B cell (primary cell): ENCODE measurements around the gene CDKAL1. TPM values are rescaled to one million over a fixed set of nuclear protein-coding genes. Genes with fewer than 3 reads are reported as not detected.

ENCODE experiments used
- ATAC-seq: fragments of 200-7000 bp; cut with Tn5 transposase; one replicate; pipeline ENCODE4 v1.10.0; 2021; ENCODE audit warnings: low read depth, mild to moderate bottlenecking, moderate number of reproducible peaks, moderate library complexity
- CTCF ChIA-PET: fragments of 350-600 bp; sonication (Branson Sonifier 250); formaldehyde crosslinking; loops from one replicate; lab custom pipeline; 2021; ENCODE audit warnings: antibody characterized with exemption, inconsistent platforms; lab: Charles Lee
- POLR2A ChIA-PET: fragments of 350-600 bp; sonication (Branson Sonifier 250); formaldehyde crosslinking; loops from one replicate; lab custom pipeline; 2021; ENCODE audit warnings: antibody characterized with exemption; lab: Charles Lee
- DNase-seq: peaks from one replicate; pipeline ENCODE4 v3.0.0; 2013
- H2AFZ ChIP-seq: 2 replicates; pipeline ENCODE4 v1.6.1; 2012; ENCODE audit warnings: mild to moderate bottlenecking, low read depth, low read length; ENCODE audit not compliant: insufficient read depth, poor library complexity, severe bottlenecking
- H3K27ac ChIP-seq, 2 donors: 1 replicate in 1 of 2; 2 replicates in 1 of 2; pipeline ENCODE4 v1.5.1; 2012 to 2013; ENCODE audit warnings: low read length in 2 of 2, mild to moderate bottlenecking in 2 of 2, moderate library complexity in 1 of 2
- H3K27me3 ChIP-seq, 4 experiments: fragments of 200-600 bp in 1 of 4; sonication (generic) in 1 of 4; replicated peaks in 1 of 4; 1 replicate in 2 of 4; 2 replicates in 2 of 4; pipeline versions ENCODE4 v1.6.1 to v1.7.0; 2013 to 2016; ENCODE audit warnings: low read length in 3 of 4, mild to moderate bottlenecking in 2 of 4, mixed read lengths in 1 of 4, moderate library complexity in 1 of 4; ENCODE audit not compliant: insufficient read depth in 4 of 4, control insufficient read depth in 3 of 4; ENCODE audit errors: control extremely low read depth in 1 of 4
- H3K36me3 ChIP-seq, 2 experiments: replicated peaks in 1 of 2; 1 replicate in 1 of 2; 2 replicates in 1 of 2; pipeline versions ENCODE4 v1.6.1 to v1.7.1; 2013; ENCODE audit warnings: low read length in 1 of 2; ENCODE audit not compliant: insufficient read depth in 2 of 2, control insufficient read depth in 1 of 2; ENCODE audit errors: control extremely low read depth in 1 of 2, extremely low read depth in 1 of 2
- H3K4me1 ChIP-seq, 2 donors: fragments of 200-600 bp in 1 of 2; sonication (generic) in 1 of 2; 1 replicate in 1 of 2; 2 replicates in 1 of 2; pipeline versions ENCODE4 v1.5.1 to v1.6.1; 2013 to 2017; ENCODE audit warnings: low read length in 2 of 2; ENCODE audit not compliant: control insufficient read depth in 2 of 2, insufficient read depth in 2 of 2
- H3K4me2 ChIP-seq: replicated peaks from 2 replicates; pipeline ENCODE3; 2012; ENCODE audit warnings: mild to moderate bottlenecking, low read depth, low read length; ENCODE audit not compliant: poor library complexity, severe bottlenecking
- H3K4me3 ChIP-seq, 5 experiments: fragments of 200-600 bp in 1 of 5; sonication (generic) in 1 of 5; 1 replicate in 3 of 5; 2 replicates in 2 of 5; pipeline versions ENCODE4 v1.5.1 to v1.7.0; 2011 to 2016; ENCODE audit warnings: low read length in 4 of 5, mild to moderate bottlenecking in 4 of 5, low read depth in 2 of 5, control low read depth in 1 of 5, moderate library complexity in 1 of 5; ENCODE audit not compliant: insufficient read depth in 1 of 5; ENCODE audit errors: control extremely low read depth in 1 of 5, extremely low read depth in 1 of 5
- H3K79me2 ChIP-seq: fragments of 200-600 bp; sonication (generic); one replicate; pipeline ENCODE4 v1.6.0; 2016; ENCODE audit warnings: low read length; ENCODE audit not compliant: control insufficient read depth, insufficient read depth
- H3K9ac ChIP-seq: fragments of 200-600 bp; sonication (generic); 2 replicates; pipeline ENCODE4 v1.6.1; 2017; ENCODE audit warnings: mild to moderate bottlenecking, low read length, moderate library complexity
- H3K9me3 ChIP-seq, 3 donors: one replicate each; pipeline versions ENCODE4 v1.6.1 to v1.7.1; 2013; ENCODE audit warnings: low read length in 2 of 3; ENCODE audit not compliant: control insufficient read depth in 2 of 3, insufficient read depth in 1 of 3; ENCODE audit errors: control extremely low read depth in 1 of 3
- H4K20me1 ChIP-seq: 2 replicates; pipeline ENCODE4 v1.6.0; 2012; ENCODE audit warnings: mild to moderate bottlenecking, low read length; ENCODE audit not compliant: insufficient read depth, control insufficient read depth, poor library complexity, severe bottlenecking
- H3K27ac Mint-ChIP-seq: one replicate; pipeline ENCODE4 v1.8.0; 2021; ENCODE audit warnings: mixed read lengths
- H3K27me3 Mint-ChIP-seq: one replicate; pipeline ENCODE4 v1.8.0; 2021; ENCODE audit warnings: mixed read lengths
- H3K4me1 Mint-ChIP-seq: one replicate; pipeline ENCODE4 v1.8.0; 2021; ENCODE audit warnings: mixed read lengths
- H3K4me3 Mint-ChIP-seq: one replicate; pipeline ENCODE4 v1.8.0; 2021; ENCODE audit warnings: mixed read lengths
- H3K9me3 Mint-ChIP-seq: one replicate; pipeline ENCODE4 v1.8.0; 2022; ENCODE audit warnings: mixed read lengths; ENCODE audit not compliant: insufficient read depth
- EZH2 ChIP-seq: IDR thresholded peaks from 2 replicates; pipeline ENCODE4 v1.6.1; 2012; ENCODE audit warnings: borderline replicate concordance, low read depth, mild to moderate bottlenecking, moderate library complexity, low read length; ENCODE audit not compliant: insufficient read depth, poor library complexity, severe bottlenecking
- WGBS: methylation state at CpG from one replicate; pipeline ENCODE4 v1.1.5; 2013; ENCODE audit warnings: missing lambda C conversion rate; ENCODE audit not compliant: insufficient coverage; 5-methylcytosine and 5-hydroxymethylcytosine counted together
- intact Hi-C: fragments of 100-400 bp; cut with micrococcal nuclease; formaldehyde crosslinking; loops from one replicate; pipeline ENCODE4 v1.10.0; 2022
- polyA plus RNA-seq: library from polyadenylated mRNA; depleted of rRNA; stranded (reverse); fragments of >200 nt; gene quantifications from 2 replicates; pipeline ENCODE4 v1.2.3, GENCODE V29; 2012
- total RNA-seq, 2 donors: library from RNA; stranded (reverse); fragments of 120-200 nt in 1 of 2; gene quantifications; 1 replicate in 1 of 2; 2 replicates in 1 of 2; pipeline versions ENCODE4 v1.2.3 to v1.2.4, GENCODE V29; 2013 to 2022
- TF ChIP-seq, protein P1 (sequence below): fragments of 200-600 bp; IDR thresholded peaks from one replicate; pipeline ENCODE4 v1.8.0; 2022; ENCODE audit warnings: antibody characterized with exemption, mild to moderate bottlenecking

The CDKAL1 gene
- total and polyA plus RNA-seq, 2 donors (not counting 1 experiment from before 2014, with no cell fraction given) = 6.1 to 33.3 TPM

DNA sequence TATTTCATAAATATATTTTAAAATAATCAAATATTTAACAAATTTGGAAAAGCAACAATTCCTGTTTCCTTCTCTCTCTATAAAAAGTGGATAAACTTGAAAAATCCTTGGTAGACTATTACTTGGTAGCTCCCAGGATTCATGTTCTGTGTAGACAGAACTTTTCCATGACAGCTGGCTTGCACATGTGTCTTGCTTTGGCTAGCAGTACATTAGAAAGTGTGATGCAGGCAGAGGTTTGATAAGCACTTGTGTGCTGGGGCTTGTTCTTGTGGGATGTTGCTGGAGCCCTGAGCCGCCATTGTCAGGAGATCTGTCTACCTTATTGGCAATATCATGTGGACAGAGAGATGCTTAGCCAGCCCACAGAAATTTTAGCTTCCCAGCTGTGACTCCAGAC lies 327.2 kb downstream of the CDKAL1 start:
- no peaks in the 10 kb centered on the region for H3K36me3 ChIP-seq
- no peak overlapping the region for H3K4me3 ChIP-seq
- ChIA-PET POLR2A (no interaction called here), CTCF (no interaction called here)
- DNase-seq (no peak), ATAC-seq (no peak)
- no peak overlapping the region for H3K27ac ChIP-seq
- TF ChIP-seq, protein P1, sequence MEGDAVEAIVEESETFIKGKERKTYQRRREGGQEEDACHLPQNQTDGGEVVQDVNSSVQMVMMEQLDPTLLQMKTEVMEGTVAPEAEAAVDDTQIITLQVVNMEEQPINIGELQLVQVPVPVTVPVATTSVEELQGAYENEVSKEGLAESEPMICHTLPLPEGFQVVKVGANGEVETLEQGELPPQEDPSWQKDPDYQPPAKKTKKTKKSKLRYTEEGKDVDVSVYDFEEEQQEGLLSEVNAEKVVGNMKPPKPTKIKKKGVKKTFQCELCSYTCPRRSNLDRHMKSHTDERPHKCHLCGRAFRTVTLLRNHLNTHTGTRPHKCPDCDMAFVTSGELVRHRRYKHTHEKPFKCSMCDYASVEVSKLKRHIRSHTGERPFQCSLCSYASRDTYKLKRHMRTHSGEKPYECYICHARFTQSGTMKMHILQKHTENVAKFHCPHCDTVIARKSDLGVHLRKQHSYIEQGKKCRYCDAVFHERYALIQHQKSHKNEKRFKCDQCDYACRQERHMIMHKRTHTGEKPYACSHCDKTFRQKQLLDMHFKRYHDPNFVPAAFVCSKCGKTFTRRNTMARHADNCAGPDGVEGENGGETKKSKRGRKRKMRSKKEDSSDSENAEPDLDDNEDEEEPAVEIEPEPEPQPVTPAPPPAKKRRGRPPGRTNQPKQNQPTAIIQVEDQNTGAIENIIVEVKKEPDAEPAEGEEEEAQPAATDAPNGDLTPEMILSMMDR = no peak
- TF ChIP-seq EZH2 = no peak
- no peak overlapping the region for H3K4me2 ChIP-seq
- H3K27ac Mint-ChIP-seq = no peak overlapping the region
- no peaks in the 10 kb centered on the region for H3K4me1 ChIP-seq
- no peak overlapping the region for H3K9ac ChIP-seq
- no peaks in the 10 kb centered on the region for H3K27me3 ChIP-seq
- no peaks in the 10 kb centered on the region for H4K20me1 ChIP-seq
- H3K9me3 Mint-ChIP-seq = no peaks in the 10 kb centered on the region
- H2AFZ ChIP-seq = no peak overlapping the region
- H3K79me2 ChIP-seq = no peaks in the 10 kb centered on the region
- H3K9me3 ChIP-seq = no peaks in the 10 kb centered on the region
- H3K27me3 Mint-ChIP-seq = no peaks in the 10 kb centered on the region
- H3K4me3 Mint-ChIP-seq = no peak overlapping the region
- WGBS = 100% methylated on average over 1 of the region's 1 CpG
- intact Hi-C loops = no loop called here
- no peaks in the 10 kb centered on the region for H3K4me1 Mint-ChIP-seq

DNA sequence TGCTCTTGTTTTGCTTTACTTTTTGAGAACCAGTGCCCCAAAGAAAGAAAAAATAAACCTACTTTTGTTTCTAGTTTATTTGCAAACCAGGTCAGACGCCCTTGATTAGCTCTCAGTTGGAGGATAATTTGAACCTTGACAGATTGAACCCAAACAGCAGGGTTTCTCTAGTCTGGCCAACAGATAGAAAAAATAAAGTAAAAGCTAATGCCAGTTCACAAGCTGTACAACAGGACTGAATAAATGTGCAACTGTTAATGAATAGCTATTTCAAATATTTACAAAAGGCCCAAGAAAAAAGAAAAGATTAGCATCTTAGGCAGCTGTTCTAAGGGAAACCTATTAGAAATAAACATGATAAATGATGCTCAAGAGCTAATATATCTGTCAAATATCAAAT lies 331.8 kb downstream of the CDKAL1 start:
- Mint-ChIP-seq H3K27me3 (no peaks in the 10 kb centered on the region), H3K27ac (no peak overlapping the region), H3K9me3 (no peaks in the 10 kb centered on the region), H3K4me1 (no peaks in the 10 kb centered on the region), H3K4me3 (no peak overlapping the region)
- Histone ChIP-seq H3K4me1 (no peaks in the 10 kb centered on the region), H3K4me2 (no peak overlapping the region), H3K36me3 (no peaks in the 10 kb centered on the region), H3K79me2 (no peaks in the 10 kb centered on the region), H3K9ac (no peak overlapping the region), H3K4me3 (no peak overlapping the region), H3K27me3 (no peaks in the 10 kb centered on the region), H4K20me1 (no peaks in the 10 kb centered on the region), H2AFZ (no peak overlapping the region), H3K9me3 (no peaks in the 10 kb centered on the region), H3K27ac (no peak overlapping the region)
- no CpG with 5 or more reads among the region's 1 CpG for WGBS
- CTCF ChIA-PET = interaction anchor here (1.4 kb wide), 1 partner anchor 723 kb away, joined by 4 read pairs; no protein-coding TSS in a partner anchor
- intact Hi-C loops = no loop called here
- TF ChIP-seq EZH2 = no peak
- TF ChIP-seq, protein P1 = no peak
- ATAC-seq (no peak), DNase-seq (no peak)
- POLR2A ChIA-PET = no interaction called here
